Measurements from ENCODE around the gene CEP290. TPM values are rescaled to one million over a fixed set of nuclear protein-coding genes. Genes with fewer than 3 reads are reported as not detected.
A peak's percentile ranks its signal among the peaks of the same experiment; 100 is the strongest.

The CEP290 gene, protein sequence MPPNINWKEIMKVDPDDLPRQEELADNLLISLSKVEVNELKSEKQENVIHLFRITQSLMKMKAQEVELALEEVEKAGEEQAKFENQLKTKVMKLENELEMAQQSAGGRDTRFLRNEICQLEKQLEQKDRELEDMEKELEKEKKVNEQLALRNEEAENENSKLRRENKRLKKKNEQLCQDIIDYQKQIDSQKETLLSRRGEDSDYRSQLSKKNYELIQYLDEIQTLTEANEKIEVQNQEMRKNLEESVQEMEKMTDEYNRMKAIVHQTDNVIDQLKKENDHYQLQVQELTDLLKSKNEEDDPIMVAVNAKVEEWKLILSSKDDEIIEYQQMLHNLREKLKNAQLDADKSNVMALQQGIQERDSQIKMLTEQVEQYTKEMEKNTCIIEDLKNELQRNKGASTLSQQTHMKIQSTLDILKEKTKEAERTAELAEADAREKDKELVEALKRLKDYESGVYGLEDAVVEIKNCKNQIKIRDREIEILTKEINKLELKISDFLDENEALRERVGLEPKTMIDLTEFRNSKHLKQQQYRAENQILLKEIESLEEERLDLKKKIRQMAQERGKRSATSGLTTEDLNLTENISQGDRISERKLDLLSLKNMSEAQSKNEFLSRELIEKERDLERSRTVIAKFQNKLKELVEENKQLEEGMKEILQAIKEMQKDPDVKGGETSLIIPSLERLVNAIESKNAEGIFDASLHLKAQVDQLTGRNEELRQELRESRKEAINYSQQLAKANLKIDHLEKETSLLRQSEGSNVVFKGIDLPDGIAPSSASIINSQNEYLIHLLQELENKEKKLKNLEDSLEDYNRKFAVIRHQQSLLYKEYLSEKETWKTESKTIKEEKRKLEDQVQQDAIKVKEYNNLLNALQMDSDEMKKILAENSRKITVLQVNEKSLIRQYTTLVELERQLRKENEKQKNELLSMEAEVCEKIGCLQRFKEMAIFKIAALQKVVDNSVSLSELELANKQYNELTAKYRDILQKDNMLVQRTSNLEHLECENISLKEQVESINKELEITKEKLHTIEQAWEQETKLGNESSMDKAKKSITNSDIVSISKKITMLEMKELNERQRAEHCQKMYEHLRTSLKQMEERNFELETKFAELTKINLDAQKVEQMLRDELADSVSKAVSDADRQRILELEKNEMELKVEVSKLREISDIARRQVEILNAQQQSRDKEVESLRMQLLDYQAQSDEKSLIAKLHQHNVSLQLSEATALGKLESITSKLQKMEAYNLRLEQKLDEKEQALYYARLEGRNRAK (N-terminal part only)
- 8.0 and 28.5 TPM in 2 replicates for total RNA-seq (ENCODE audit: low replicate concordance)
- long read RNA-seq, partial matches to known transcripts = 4 of 7 reads
- long read RNA-seq, other reads (novel, unspliced or antisense) = 3 of 7 reads

GRCh38 chr12:88141774-88142609 lies at the start of gene CEP290, which contains the start of gene TMTC3:
Gene CEP290, minus strand, starts transcription at chr12:88142088. Its CDS starts 781 bp downstream, at chr12:88141307.
Gene TMTC3, plus strand, starts transcription at chr12:88142307. Its CDS starts 6,009 bp downstream, at chr12:88148316.
- TF ChIP-seq, protein P1, sequence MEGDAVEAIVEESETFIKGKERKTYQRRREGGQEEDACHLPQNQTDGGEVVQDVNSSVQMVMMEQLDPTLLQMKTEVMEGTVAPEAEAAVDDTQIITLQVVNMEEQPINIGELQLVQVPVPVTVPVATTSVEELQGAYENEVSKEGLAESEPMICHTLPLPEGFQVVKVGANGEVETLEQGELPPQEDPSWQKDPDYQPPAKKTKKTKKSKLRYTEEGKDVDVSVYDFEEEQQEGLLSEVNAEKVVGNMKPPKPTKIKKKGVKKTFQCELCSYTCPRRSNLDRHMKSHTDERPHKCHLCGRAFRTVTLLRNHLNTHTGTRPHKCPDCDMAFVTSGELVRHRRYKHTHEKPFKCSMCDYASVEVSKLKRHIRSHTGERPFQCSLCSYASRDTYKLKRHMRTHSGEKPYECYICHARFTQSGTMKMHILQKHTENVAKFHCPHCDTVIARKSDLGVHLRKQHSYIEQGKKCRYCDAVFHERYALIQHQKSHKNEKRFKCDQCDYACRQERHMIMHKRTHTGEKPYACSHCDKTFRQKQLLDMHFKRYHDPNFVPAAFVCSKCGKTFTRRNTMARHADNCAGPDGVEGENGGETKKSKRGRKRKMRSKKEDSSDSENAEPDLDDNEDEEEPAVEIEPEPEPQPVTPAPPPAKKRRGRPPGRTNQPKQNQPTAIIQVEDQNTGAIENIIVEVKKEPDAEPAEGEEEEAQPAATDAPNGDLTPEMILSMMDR (conservative IDR thresholded peaks at IDR 0.05) = no peak
- peak within 1 kb of the TSS; percentile 92 for H3K4me3 Mint-ChIP-seq
- DNase-seq (ENCODE audit: extremely low spot score, unreplicated experiment) = peak; percentile 91
- H3K27me3 Mint-ChIP-seq = no peaks in the 10 kb centered on the region
- H3K36me3 Mint-ChIP-seq = peaks cover 16% of the 10 kb centered on the region
- H3K9me3 Mint-ChIP-seq = no peaks in the 10 kb centered on the region
- H3K4me1 Mint-ChIP-seq (ENCODE audit: unreplicated experiment) = peaks cover 32% of the 10 kb centered on the region
- peak within 1 kb of the TSS; percentile 93 for H3K27ac Mint-ChIP-seq

GRCh38 chr12:88188180-88188579 lies 46.3 kb upstream of the CEP290 start:
- Mint-ChIP-seq H3K36me3 (peaks cover 23% of the 10 kb centered on the region), H3K4me1 (ENCODE audit: unreplicated experiment) (no peaks in the 10 kb centered on the region), H3K9me3 (no peaks in the 10 kb centered on the region), H3K27me3 (no peaks in the 10 kb centered on the region), H3K4me3 (no peak overlapping the region), H3K27ac (no peak overlapping the region)
- no peak for DNase-seq (ENCODE audit: extremely low spot score, unreplicated experiment)
- TF ChIP-seq, protein P1 (conservative IDR thresholded peaks at IDR 0.05) = no peak

DNA sequence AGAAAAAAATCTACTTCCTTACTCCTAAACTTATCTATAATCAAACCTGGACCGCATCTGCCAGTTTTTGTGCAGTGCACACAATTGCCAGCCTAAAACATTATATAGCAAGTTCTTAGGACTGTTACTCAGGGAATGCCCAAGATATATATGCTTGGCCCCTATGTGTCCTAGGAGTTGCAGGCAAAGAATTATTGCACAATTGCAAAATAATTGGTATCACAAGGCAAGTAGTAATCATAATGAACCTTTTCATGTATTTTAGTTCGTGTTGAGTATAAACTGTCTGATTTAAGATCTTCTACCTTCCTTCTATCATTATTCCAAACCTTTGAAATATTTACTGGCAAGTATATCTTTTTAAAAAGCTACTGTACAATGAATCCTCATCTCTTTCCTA lies 45.7 kb upstream of the CEP290 start:
- peaks cover 29% of the 10 kb centered on the region for H3K36me3 Mint-ChIP-seq
- no peaks in the 10 kb centered on the region for H3K27me3 Mint-ChIP-seq
- H3K27ac Mint-ChIP-seq = no peak overlapping the region
- no peak overlapping the region for H3K4me3 Mint-ChIP-seq
- H3K9me3 Mint-ChIP-seq = no peaks in the 10 kb centered on the region
- no peak for DNase-seq (ENCODE audit: extremely low spot score, unreplicated experiment)
- H3K4me1 Mint-ChIP-seq (ENCODE audit: unreplicated experiment) = no peaks in the 10 kb centered on the region
- TF ChIP-seq, protein P1 (conservative IDR thresholded peaks at IDR 0.05) = no peak

- Mint-ChIP-seq H3K27ac (no peak overlapping the region), H3K4me3 (no peak overlapping the region), H3K4me1 (ENCODE audit: unreplicated experiment) (no peaks in the 10 kb centered on the region), H3K27me3 (no peaks in the 10 kb centered on the region), H3K36me3 (peaks cover 44% of the 10 kb centered on the region), H3K9me3 (peaks cover 4% of the 10 kb centered on the region)
- TF ChIP-seq, protein P1 (conservative IDR thresholded peaks at IDR 0.05) = no peak
- no peak for DNase-seq (ENCODE audit: extremely low spot score, unreplicated experiment)
These were observed 44.1 kb upstream of the CEP290 start for GRCh38 chr12:88185988-88186387.
